Right renal cortex interstitium (tissue), 3 donors: ENCODE data around the gene GABRG3. TPM values are rescaled to one million over a fixed set of nuclear protein-coding genes. Genes with fewer than 3 reads are reported as not detected.
"Not testable (repeated sequence)": the region's sequence is repeated elsewhere in the genome, so short reads cannot be mapped to it uniquely, and the experiment has no call there.

Experiments
- DNase-seq, 3 donors: peaks; one replicate each; pipeline ENCODE4 v3.0.0-alpha.2; 2013; ENCODE audit warnings: low read depth in 3 of 3, low spot score in 2 of 3
- polyA plus RNA-seq, 3 donors: library from polyadenylated mRNA; unstranded; fragments of 120-200 nt; gene quantifications; one replicate each; pipeline ENCODE4 v1.2.1, GENCODE V29; 2013; ENCODE audit not compliant: insufficient read length in 3 of 3

GABRG3 gene
- polyA plus RNA-seq, 3 donors = 0.96 to 2.4 (median 2.2) TPM

DNA sequence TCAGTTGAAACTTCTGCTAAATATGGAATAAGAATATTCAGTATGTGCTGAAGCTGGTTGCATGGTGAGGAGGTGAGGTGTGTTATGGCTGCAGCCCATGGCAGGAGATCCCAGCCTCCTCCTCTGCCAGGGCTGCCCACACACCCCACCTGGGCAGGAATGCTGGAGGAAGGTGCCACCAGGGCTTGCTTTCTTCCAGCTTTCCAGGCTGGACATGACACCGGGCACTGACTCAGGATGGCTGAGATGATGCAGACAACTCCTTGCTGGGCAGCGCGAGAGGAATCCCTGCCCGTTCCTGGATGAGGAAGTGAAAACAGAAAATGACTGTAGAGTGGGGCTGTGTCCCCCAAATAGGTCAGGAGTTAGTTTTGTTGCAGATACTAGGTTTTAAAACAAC lies 14.1 kb downstream of the GABRG3 start:
- no peak for DNase-seq

DNA sequence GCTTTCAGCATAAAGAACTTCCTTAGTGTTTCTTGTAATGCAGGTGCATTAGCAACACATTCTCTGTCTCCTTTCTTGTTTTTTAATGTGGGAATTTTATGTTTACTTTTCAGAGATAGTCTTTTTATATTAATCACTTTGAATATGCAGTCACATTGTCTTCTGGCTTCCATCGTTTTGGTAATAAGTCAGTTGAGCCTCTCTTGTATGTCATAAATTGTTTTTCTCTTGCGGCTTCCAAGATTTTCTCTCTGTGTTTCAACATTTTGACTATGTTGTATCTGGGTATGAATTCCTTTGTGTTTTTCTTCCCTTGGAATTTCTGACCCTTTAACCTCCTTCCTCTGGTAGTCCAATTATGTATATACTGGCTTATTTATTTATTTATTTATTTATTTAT lies 25.3 kb downstream of the GABRG3 start:
- no peak for DNase-seq

DNA sequence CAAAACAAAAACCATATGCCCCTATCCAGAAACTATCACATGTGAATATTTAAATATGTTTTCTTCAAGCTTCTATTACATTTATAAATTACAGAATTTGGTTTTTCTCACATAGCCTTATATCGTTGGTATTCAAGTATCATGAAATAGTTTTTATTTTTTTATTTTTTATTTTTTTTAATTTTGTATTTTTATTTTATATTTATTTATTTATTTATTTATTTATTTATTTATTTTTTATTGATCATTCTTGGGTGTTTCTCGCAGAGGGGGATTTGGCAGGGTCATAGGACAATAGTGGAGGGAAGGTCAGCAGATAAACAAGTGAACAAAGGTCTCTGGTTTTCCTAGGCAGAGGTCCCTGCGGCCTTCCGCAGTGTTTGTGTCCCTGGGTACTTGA lies 32.0 kb downstream of the GABRG3 start:
- DNase-seq = not testable (repeated sequence)

DNA sequence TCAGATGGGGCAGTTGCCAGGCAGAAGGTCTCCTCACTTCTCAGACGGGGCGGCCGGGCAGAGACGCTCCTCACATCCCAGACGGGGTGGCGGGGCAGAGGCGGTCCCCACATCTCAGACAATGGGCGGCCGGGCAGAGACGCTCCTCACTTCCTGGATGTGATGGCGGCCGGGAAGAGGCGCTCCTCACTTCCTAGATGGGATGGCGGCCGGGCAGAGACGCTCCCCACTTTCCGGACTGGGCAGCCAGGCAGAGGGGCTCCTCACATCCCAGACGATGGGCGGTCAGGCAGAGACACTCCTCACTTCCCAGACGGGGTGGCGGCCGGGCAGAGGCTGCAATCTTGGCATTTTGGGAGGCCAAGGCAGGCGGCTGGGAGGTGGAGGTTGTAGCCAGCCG lies 33.2 kb downstream of the GABRG3 start:
- not testable (repeated sequence) for DNase-seq

DNA sequence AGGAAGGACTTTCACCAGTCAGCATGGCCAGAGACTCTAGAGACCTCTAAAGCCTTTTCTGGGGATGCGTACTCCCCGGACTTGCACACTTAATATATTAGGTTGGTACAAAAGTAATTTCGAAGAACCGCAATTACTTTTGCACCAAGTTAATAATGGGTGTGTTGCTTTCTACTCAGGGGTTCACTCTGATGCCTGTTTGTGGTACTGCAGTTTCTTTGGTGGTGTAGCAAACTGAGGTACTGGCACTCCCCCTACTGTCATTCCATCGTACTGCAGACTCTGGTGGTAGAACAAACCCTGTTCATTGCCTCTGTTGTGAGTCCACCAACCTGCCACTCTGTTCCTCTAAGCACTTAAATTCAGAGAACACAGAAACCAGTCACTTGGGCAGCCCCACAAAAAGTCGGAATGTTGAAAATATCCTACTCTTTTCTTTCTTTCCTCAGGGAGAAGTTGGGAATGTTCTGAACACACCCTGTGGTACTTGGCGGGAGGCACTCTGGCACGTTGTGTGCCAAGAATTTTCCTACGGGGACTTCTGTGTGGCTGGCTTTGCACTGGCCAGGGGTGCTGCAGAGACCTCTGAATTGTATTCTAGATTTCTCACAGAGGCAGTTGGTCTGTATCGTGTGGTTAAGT lies 46.3 kb downstream of the GABRG3 start:
- DNase-seq = peak; percentile 36 to 56 (median 52)

DNA sequence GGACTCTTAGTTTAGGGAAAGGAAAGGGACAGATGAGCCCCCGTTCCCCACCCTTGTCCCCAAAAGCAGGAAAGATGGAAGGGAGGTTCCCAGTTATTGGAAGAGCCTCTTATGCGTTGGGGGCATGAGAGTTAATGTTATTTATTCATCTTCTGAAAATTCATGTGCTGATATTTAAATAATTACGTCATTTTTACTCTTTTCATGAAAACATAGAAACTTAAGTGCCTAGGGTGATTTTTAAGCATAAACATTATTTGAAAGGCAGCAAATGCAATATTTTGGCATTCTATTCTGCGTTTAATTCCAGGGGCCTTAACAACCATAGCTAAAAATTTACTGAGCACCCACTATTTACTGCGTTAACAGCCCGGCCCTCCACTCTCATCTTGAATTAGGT lies 48.7 kb downstream of the GABRG3 start:
- DNase-seq = no peak

DNA sequence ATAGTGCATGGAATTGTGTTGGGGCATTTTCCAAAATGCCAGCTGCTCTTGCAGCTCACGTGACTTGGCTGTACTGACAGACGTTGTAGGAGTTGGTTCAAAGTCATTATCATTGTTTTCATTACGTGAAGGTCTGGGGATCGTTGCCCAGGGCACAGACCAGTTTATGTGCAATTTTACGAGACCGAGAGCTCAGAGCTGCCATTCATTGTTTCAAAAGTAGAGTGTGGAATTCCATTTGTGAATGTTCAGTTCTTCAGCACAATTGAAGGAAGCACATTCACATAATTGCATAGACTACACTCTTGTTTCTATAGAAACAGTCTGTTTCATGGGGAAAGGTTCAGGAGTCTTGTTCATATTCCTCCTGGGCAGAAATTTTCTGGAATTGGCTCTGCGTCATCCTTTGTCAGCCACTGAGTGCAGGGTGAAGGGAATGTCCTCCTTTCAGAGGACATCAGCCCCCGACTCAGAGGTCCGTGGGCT lies 54.5 kb downstream of the GABRG3 start:
- no peak for DNase-seq

DNA sequence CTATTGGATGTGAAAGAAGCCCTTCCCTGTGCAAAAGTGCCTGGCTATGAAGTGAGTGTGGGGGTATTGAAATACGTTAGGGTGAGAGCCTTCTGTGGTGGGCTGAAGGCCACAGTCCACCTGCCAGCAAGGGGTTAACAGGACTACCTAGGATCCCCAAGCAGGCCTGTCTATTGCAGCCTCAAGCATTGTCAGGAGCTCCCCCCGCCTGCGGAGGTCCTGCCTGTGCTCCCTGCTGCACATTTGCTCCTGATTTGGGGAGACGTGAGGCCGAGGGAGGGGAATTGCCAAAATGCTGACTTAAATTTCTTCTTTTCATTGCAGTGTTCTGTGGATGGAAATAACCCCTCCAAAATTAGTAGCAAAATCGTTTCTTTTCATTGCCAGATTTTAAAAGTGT lies 56.2 kb downstream of the GABRG3 start:
- DNase-seq = no peak

DNA sequence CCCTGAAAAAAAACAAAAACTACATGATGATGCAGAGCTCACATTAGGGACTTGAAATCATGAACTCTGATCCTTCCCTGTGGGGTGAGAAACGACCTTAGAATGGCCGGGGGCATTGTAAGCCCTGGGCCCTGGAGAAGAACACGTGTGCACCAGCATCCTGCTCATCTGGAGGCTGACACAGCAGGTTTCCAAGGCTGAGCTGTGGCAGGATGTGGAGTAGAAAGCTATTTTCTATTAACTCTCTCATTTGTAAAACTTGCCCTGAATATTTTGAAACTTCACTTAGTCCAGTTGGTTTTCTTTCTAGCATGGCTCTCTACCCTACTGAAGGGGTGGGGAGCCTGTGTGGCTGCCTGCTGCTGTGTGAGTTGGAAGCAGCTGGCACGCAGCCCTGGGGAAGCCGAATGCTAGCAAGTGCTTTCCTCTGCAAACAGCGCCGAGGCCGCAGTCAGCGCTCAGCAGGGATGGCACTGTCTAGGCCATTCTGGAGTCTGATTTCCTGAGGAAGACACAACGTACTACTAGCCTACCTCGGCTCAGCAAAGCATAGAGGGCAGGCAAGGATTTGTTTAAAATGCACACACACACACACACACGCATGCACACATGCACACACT lies 58.0 kb downstream of the GABRG3 start:
- no peak for DNase-seq

DNA sequence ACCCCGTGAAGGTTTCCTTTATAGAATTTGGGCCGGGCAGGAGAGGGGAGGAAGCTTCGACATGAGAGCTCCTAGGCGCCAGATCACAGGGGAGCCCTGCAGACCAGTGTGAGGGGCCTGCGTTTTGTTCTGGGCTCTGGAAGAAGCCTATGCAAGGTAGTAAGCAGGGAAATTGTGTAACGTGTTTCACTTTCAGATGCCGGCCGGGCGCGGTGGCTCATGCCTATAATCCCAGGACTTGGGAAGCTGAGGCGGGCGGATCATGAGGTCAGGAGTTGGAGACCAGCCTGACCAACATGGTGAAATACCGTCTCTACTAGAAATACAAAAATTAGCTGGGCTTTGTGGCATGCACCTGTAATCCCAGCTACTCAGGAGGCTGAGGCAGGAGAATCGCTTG lies 65.2 kb downstream of the GABRG3 start:
- DNase-seq = no peak

DNA sequence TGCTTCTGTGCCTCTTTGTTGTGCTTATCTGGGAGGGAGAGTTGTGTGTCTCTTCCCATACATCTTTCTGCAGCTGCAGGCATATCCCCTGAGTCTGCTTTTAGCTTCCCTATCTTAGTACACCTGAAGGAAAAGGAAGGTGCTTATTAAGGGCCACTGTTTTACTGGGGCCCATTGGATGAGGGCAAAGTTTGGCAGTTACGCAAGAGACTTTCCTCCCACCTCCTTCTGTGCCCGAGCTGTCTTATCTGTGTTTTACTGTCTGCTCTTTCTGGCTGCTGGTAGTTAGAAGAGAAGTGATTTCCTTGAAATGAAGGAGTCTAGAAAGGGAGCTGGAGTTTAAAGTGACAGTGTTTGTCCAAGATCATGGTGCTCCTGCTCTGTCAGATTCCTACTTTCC lies 66.5 kb downstream of the GABRG3 start:
- DNase-seq = no peak

DNA sequence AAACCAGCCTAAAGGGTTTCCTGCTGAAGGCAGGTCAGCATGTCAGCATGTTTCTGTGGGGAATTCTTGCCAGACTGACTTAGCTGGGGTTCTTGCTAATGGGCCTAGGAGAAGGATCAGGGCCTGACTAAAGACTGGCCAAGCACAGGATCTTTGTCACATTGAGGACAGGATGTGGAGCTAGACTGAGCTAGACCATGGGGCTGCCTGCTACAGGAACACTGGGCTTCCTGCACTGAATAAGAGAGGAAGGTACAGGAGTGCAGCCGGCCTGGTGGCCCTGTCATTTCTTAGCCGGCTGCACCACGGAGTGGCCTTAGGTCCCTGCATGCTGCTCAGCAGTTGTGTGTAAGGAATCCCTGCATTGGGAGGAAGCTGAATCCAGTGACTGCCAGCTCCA lies 68.2 kb downstream of the GABRG3 start:
- no peak for DNase-seq

DNA sequence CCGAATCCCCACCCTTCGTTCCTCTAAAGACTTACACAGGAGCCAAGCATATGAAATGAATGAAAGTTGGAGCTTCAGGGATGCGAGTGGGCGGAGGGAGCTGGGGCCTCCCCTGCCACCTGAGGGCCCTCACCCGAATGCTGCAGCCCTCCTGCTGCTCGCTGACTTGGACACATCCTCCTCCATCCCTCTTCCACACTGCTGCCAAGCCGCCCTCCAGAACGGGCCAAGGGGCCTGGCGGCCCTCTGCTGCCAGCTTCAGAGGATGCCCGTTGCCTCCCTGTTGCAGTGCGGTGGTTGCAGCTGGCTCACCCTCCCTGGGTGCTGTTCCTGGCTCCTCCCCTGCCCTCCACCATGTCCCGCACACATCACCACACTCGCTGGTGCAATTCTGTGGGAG lies 71.2 kb downstream of the GABRG3 start:
- DNase-seq = no peak

DNA sequence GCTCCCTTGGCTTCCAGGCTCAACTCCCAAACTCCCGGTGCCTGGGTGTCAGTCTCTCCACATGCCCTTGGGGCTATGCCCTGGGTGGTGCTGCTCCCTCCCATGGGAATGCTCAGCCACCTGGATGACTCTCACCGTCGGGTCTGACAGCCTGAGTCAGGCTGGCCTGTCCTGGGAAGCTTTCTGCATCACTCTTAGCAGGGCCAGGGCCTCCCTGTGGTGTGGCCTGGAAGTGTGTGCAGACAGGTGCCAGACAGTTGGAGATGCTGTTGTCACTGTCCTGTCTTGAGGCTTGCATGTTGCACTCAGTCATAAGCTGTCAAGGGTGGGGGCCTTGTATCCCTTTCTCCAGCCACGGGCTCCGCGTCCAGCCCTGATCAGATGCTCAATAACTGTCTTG lies 71.7 kb downstream of the GABRG3 start:
- DNase-seq = no peak

DNA sequence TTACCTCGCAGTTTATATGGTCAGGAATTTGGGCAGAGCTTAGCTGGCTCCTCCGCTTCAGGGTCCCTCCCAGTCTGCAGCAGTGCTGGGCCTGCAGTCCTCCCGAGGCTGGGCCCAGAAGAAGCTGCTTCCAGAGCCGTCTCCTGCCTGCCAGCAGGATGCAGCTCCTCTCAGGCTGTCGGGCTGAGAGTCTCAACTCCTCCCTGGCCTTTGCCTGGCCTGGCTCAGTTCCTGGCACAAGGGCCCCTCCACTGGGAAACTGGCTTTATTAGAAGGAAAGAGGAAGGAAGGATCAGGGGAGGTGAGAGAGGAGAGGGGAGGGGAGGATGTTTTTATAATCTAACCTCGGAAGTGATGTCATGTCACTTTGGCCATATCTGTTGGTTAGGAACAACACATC lies 72.8 kb downstream of the GABRG3 start:
- no peak for DNase-seq

DNA sequence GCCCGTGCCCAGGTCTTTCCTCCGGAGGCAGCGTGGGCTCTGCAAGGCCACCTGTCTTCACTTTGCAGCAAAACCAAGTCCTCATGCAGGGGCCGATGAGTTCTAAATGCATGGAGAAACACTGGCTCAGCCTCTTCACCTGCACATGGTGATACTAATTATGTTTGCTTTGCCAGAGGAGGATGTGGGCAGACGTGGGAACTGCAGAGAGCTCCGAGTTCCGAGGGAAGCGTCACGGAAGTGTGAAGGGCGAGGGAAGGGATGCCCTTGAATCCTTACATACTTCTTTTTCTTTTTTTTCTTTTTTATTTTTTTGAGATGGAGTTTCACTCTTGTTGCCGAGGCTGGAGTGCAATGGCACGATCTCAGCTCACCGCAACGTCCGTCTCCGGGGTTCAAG lies 74.8 kb downstream of the GABRG3 start:
- no peak for DNase-seq

DNA sequence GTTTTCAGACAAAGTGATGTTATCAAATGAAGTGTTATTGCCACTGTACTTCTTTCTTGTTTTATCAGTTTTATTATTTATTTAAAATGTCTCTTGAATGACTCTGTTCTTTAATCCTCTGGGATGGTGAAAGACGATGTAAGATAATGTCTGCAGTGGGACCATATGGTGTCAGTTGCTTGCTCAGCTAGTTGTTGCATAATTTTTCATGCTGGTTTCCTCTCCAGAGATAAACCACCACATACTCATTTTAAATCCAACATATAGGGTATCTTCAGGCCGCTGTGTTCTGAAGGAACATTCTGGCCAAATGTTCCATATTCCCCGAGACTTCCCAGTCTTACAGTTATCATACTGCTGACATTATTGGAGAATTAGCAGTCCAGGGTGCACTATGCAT lies 75.9 kb downstream of the GABRG3 start:
- no peak for DNase-seq

DNA sequence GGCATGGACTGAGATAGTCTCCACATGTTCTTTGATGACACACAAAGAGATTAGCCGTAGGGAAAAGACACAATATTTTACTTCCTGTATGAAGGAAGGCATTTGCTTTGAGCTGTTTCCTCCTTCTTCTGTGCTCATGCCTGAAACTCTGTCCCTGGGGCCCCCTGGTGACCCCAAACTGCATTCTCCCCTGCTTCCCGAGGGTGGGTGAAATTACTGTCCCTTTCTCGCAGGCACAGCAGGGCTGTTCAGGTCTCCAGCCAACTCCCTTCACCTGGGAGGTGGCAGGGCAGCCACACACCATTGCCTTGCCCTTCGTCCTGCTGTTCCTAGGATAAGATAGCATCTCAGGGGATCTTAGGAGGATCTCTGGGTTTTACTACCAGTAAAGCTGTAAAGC lies 79.2 kb downstream of the GABRG3 start:
- no peak for DNase-seq

DNA sequence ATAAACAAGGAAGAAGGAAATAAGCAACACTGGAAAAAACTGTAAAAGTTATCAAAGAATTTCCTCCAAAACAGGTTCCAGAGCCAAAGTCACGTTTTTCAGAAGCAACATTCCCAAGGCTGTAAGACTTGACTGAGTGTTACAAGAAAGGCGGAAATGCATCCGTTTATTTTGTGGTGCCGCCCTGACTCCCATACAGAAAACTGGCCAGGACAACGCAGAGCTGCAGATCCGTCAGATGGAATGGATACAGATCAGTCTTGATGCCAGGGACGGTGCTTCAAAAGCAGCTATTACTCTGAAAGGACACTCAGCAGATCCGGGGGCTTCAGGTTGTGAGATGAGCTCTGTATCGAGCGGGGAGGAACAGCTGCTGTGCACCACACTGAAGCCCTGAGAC lies 83.4 kb downstream of the GABRG3 start:
- no peak for DNase-seq

DNA sequence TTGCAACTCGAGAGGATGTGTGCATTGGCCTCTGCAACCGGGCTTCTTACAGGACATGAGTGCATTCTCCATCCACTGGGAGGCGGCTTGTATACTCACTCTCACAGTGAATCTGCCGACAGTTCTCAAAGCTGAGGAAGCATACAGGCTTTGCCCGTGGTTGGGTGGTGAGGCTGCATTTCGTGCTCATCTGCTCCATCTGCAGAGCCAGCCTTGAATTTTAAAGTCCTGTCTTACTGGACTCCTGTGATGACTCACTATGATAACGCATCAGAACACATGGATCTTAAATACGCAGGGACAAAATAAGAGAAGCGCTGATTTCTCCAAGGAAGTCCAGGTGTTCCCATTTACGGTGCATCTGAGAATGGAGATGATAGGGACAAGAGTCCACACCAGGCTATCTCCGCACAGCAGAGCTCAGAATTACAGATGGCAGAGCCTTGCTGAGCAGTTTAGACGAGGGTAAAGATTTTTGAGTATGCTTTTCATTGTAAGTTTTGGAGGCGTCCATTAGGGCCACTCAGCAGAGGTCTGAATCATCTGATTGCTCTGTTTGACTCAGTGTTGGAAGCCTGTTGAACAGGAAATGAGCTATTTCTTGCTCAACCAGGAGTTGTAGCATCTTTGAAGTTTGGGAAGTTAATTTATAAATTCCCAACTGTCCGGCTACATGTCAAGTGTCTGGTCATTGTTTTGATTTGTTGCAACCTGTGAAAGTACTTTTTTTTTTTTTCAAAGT lies 87.1 kb downstream of the GABRG3 start:
- DNase-seq = no peak

DNA sequence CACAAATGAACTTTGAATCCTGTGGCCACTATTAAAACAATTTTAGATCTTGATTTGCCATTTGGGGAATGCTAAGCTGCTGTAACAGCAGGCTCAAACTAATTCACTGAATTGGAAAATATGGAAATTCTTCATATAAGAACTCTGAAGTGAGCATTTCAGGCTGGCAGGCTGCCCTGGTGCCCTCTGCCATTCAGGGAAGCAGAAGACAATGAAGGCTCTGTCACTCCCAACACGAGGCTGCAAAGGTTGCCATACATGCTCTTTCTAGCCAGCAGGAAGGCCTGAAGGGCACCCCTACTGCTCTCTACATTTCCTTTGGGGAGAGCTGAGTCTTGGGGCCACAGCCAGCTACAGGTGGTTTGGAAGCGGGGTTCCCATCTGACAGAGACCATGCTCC lies 88.0 kb downstream of the GABRG3 start:
- DNase-seq = no peak

DNA sequence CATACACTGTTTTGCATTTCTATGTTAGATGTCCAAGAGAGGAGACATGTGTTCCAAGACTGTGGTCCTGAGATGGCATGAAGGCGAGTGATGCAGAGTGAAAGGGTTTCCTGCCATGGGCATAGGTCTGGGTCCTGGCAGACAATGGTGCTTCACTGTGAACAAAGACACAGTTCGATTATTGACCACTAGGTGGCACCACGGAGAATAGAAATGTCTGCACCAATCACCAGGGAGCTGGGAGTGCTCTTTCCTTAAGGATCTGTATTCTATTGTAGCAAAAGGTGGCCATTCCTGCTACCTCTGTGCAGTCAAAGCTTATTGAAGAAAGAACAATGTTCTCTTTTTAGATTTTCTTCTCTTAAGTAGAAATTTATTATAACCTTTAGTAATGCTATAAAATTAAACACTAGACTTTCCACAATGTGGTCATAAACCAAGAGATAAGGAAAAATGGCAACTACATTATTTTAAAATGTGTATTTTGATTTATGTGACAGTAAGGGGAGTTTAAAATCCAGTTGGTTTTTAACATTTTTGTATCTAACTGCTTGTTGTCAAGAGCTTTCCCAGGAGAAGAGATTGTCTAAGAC lies 88.7 kb downstream of the GABRG3 start:
- peak in 2 of 3 donors; percentile 40 to 42 for DNase-seq
